HepG2 (cell line): ENCODE results near the gene XXYLT1. TPM values are rescaled to one million over a fixed set of nuclear protein-coding genes. Genes with fewer than 3 reads are reported as not detected.

Source experiments
- ATAC-seq: fragments of 200-7000 bp; cut with Tn5 transposase; 3 replicates; pipeline ENCODE4 v1.9.1; 2020; ENCODE audit warnings: mild to moderate bottlenecking, moderate library complexity
- BruUV-seq: library from RNA; stranded (reverse); fragments of 400-500 nt; replicated peaks from 2 replicates; lab custom pipeline; 2021; lab: Mats Ljungman, UMichigan
- CTCF ChIA-PET: fragments of 300-600 bp; formaldehyde crosslinking; extraction: SDS; loops from one replicate; lab custom pipeline; 2021; ENCODE audit warnings: low total read pairs, inconsistent platforms, low intra/inter-chr PET ratio; lab: Yijun Ruan, JAX
- POLR2A ChIA-PET: fragments of 350-600 bp; sonication (Branson Sonifier 250); formaldehyde crosslinking; loops from one replicate; lab custom pipeline; 2020; ENCODE audit warnings: antibody characterized with exemption, inconsistent platforms; lab: Yijun Ruan, JAX
- DNase-seq: peaks from one replicate; pipeline ENCODE4 v3.0.0-alpha.2; 2015; ENCODE audit warnings: low spot score
- FAIRE-seq: peaks from 3 replicates; lab custom pipeline; 2011; peaks lifted over from hg19 to GRCh38; lab: Jason Lieb, UNC
- H2AFZ ChIP-seq: one replicate; pipeline ENCODE4 v1.6.1; 2011; ENCODE audit warnings: low read length, inconsistent platforms
- H3K27ac ChIP-seq: fragments of 300-600 bp; 3 replicates; pipeline ENCODE4 v1.8.0; 2011; ENCODE audit warnings: mixed run types, mild to moderate bottlenecking, mixed read lengths, low read length, inconsistent platforms; ENCODE audit not compliant: insufficient read depth; ENCODE audit errors: extremely low read length
- H3K27me3 ChIP-seq, 2 experiments: fragments of 200-600 bp in 1 of 2; 2 replicates in 1 of 2; 3 replicates in 1 of 2; pipeline versions ENCODE4 v1.6.0 to v1.8.0; 2011; ENCODE audit warnings: low read length in 2 of 2, mild to moderate bottlenecking in 2 of 2, moderate library complexity in 2 of 2, inconsistent platforms in 1 of 2; ENCODE audit not compliant: insufficient read depth in 2 of 2, control insufficient read depth in 1 of 2
- H3K36me3 ChIP-seq, 2 experiments: fragments of 200-600 bp in 1 of 2; replicated peaks in 1 of 2; 2 replicates in 1 of 2; 3 replicates in 1 of 2; pipeline versions ENCODE4 v1.5.1 to v1.8.0; 2011; ENCODE audit warnings: low read length in 2 of 2, inconsistent platforms in 1 of 2; ENCODE audit not compliant: insufficient read depth in 2 of 2, control insufficient read depth in 1 of 2
- H3K4me1 ChIP-seq: 2 replicates; pipeline ENCODE4 v1.5.1; 2012; ENCODE audit warnings: low read length, inconsistent platforms; ENCODE audit not compliant: insufficient read depth
- H3K4me2 ChIP-seq: 2 replicates; pipeline ENCODE4 v1.6.0; 2011; ENCODE audit warnings: low read depth, low read length, inconsistent platforms
- H3K4me3 ChIP-seq, 3 experiments: fragments of 200-600 bp in 1 of 3; sonication (generic), shearing (Covaris generic) in 1 of 3; replicated peaks in 1 of 3; 2 replicates each; pipeline ENCODE4 v1.5.1; 2011 to 2016; ENCODE audit warnings: low read length in 3 of 3, inconsistent platforms in 2 of 3, low read depth in 2 of 3, mild to moderate bottlenecking in 2 of 3, control low read depth in 1 of 3, mixed read lengths in 1 of 3; ENCODE audit not compliant: insufficient read depth in 1 of 3
- H3K79me2 ChIP-seq: one replicate; pipeline ENCODE4 v1.6.1; 2011; ENCODE audit warnings: low read length, inconsistent platforms; ENCODE audit not compliant: insufficient read depth
- H3K9ac ChIP-seq: 2 replicates; pipeline ENCODE4 v1.6.0; 2011; ENCODE audit warnings: mild to moderate bottlenecking, low read depth, low read length, inconsistent platforms; ENCODE audit not compliant: insufficient read depth
- H3K9me3 ChIP-seq: 2 replicates; pipeline ENCODE4 v1.5.1; 2012; ENCODE audit warnings: mild to moderate bottlenecking, low read length
- H4K20me1 ChIP-seq: 2 replicates; pipeline ENCODE4 v1.6.0; 2011; ENCODE audit warnings: inconsistent platforms, mild to moderate bottlenecking, low read length, moderate library complexity; ENCODE audit not compliant: insufficient read depth
- FOXC1 ChIP-seq: sonication (generic); formaldehyde crosslinking; IDR thresholded peaks from 2 replicates; pipeline ENCODE4 v1.8.0; 2022; ENCODE audit warnings: mild to moderate bottlenecking, missing genetic modification reagents, borderline replicate concordance
- HOXA3 ChIP-seq: sonication (generic); formaldehyde crosslinking; IDR thresholded peaks from 2 replicates; pipeline ENCODE4 v1.5.0; 2020; ENCODE audit warnings: missing genetic modification reagents
- NFIC ChIP-seq: IDR thresholded peaks from 2 replicates; pipeline ENCODE4 v1.6.1; 2012; ENCODE audit warnings: mild to moderate bottlenecking, low read length, inconsistent platforms
- PRMT3 ChIP-seq: sonication (generic); formaldehyde crosslinking; IDR thresholded peaks from 2 replicates; pipeline ENCODE4 v1.8.1; 2022; ENCODE audit warnings: low read depth, mild to moderate bottlenecking, moderate library complexity, missing genetic modification reagents, borderline replicate concordance
- RXRA ChIP-seq: sonication (generic); formaldehyde crosslinking; IDR thresholded peaks from 2 replicates; pipeline ENCODE4 v1.5.1; 2020; ENCODE audit warnings: missing genetic modification reagents
- SMC3 ChIP-seq: IDR thresholded peaks from 2 replicates; pipeline ENCODE4 v1.6.1; 2011; ENCODE audit warnings: low read length, improper control_type of control experiment
- SOX6 ChIP-seq, 2 experiments: fragments of 450-650 bp in 1 of 2; sonication (generic) in 1 of 2; formaldehyde crosslinking in 1 of 2; IDR thresholded peaks; 2 replicates each; pipeline versions ENCODE4 v1.4.0 to v1.6.1; 2017 to 2020; ENCODE audit warnings: antibody characterized with exemption in 1 of 2, mild to moderate bottlenecking in 1 of 2, missing genetic modification reagents in 1 of 2
- TRIM24 ChIP-seq: sonication (generic); formaldehyde crosslinking; IDR thresholded peaks from 2 replicates; pipeline ENCODE4 v1.8.0; 2022; ENCODE audit warnings: mild to moderate bottlenecking, missing genetic modification reagents
- ZBTB7B ChIP-seq: sonication (generic); formaldehyde crosslinking; IDR thresholded peaks from 2 replicates; pipeline ENCODE4 v1.4.0; 2020; ENCODE audit warnings: missing genetic modification reagents
- ZNF703 ChIP-seq: sonication (generic); formaldehyde crosslinking; IDR thresholded peaks from 2 replicates; pipeline ENCODE4 v1.5.1; 2020; ENCODE audit warnings: missing genetic modification reagents, mild to moderate bottlenecking, moderate library complexity, borderline replicate concordance
- ZNF782 ChIP-seq: sonication (generic); formaldehyde crosslinking; IDR thresholded peaks from 2 replicates; pipeline ENCODE4 v1.4.0; 2020; ENCODE audit warnings: missing genetic modification reagents, mild to moderate bottlenecking, borderline replicate concordance
- WGBS: methylation state at CpG from one replicate; pipeline ENCODE4 v1.1.6; 2017; ENCODE audit warnings: low lambda C conversion rate; 5-methylcytosine and 5-hydroxymethylcytosine counted together
- in situ Hi-C: cut with HindIII; loops from 2 replicates; pipeline ENCODE4 v1.10.0; 2017; ENCODE audit warnings: low pct_unique_long_range_greater_than_20kb; ENCODE audit not compliant: extremely low pct_ligation_motif_present
- intact Hi-C: fragments of 100-400 bp; cut with micrococcal nuclease; formaldehyde crosslinking; loops from one replicate; pipeline ENCODE4 v1.10.0; 2022; ENCODE audit not compliant: unreplicated experiment
- polyA plus RNA-seq, 8 experiments: library from polyadenylated mRNA; depleted of rRNA in 3 of 8; stranded (reverse) in 7 of 8; unstranded in 1 of 8; fragments of >200 nt; fragmentation: Illumina TruSeq in 4 of 8; extraction: Trizol in 4 of 8; gene quantifications; 2 replicates each; pipeline versions ENCODE4 v1.2.1 to v1.2.3, GENCODE V29; 2011 to 2016; ENCODE audit warnings: low read depth in 4 of 8, missing spikeins in 1 of 8, mixed read lengths in 1 of 8; ENCODE audit not compliant: insufficient read depth in 1 of 8
- total RNA-seq, 5 experiments: library from RNA; depleted of rRNA; stranded (reverse); fragments of >200 nt; fragmentation: Illumina TruSeq; extraction: Trizol; gene quantifications; 2 replicates each; pipeline ENCODE4 v1.2.3, GENCODE V29; 2016; ENCODE audit warnings: low read depth in 1 of 5
- TF ChIP-seq, protein P1 (sequence below): IDR thresholded peaks from 2 replicates; pipeline ENCODE4 v1.6.1; 2016; ENCODE audit warnings: low read depth
- TF ChIP-seq, protein P2 (sequence below): sonication (generic); formaldehyde crosslinking; IDR thresholded peaks from 2 replicates; pipeline ENCODE4 v1.8.1; 2023; ENCODE audit warnings: mild to moderate bottlenecking, inconsistent platforms, moderate library complexity, missing genetic modification reagents, borderline replicate concordance
- TF ChIP-seq, protein P3 (sequence below): sonication (generic); formaldehyde crosslinking; IDR thresholded peaks from 2 replicates; pipeline ENCODE4 v1.4.0; 2020; ENCODE audit warnings: missing genetic modification reagents, borderline replicate concordance
- TF ChIP-seq, protein P4 (sequence below): sonication (generic); formaldehyde crosslinking; IDR thresholded peaks from 2 replicates; pipeline ENCODE4 v1.5.1; 2020; ENCODE audit warnings: mild to moderate bottlenecking, moderate library complexity, missing genetic modification reagents

The XXYLT1 gene
- total and polyA plus RNA-seq, 2 of the 13 experiments (the other 11 are each of a cell fraction or from before 2014, with no cell fraction given), result 17.7 to 19.0 TPM

DNA sequence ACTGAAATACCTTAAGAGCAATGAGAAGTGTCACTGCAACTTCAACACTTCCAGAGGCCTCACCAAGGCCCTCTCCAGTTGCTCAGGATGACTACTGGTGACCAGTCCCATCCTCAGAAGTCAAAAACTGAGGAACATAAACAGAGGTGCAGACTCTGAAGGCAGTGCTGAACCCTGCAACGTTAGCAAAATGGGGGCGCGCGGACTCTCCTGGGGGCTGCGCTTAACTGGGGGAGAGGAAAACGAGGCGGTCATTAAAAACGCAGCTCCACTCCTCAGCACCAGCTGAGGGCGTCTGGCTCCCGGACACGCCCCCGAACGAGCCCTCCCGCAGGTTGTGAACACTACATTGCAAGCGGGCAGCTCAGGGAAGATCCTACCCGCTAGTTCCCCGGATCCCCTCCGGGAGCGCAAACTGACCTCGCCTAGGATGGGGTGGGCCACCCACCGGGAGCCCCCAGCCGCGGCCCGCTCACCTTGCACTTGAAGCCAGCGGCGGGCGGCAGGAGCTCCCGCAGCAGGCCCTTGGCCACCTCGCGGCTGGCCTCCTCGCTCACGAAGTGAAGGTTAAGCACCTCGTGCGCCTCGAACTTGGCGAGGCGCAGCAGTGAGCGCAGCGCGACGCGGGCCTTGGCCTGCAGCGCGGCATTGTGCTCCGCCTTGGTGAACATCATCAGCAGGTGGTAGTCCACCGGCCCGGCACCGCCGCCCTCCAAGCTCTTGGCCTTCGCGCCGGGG lies 711 bp downstream of the XXYLT1 start:
- intact Hi-C loops, result loop anchor here (5.0 kb wide), 1 partner anchor 272 kb away; the partner anchor contains the start of gene PPP1R2
- Histone ChIP-seq H3K27ac (peak overlapping the region; percentile 85), H3K9ac (peak overlapping the region; percentile 82), H3K4me2 (peak overlapping the region; percentile 90), H3K4me3 (peak overlapping the region; percentile 89 to 92 (median 91)), H3K9me3 (no peaks in the 10 kb centered on the region), H2AFZ (no peak overlapping the region), H3K27me3 (no peaks in the 10 kb centered on the region; a peak in 1 of 5 replicates), H3K36me3 (peaks cover 9 to 23% of the 10 kb centered on the region in 2 experiments; a peak in 4 of 5 replicates), H3K79me2 (peaks cover 39% of the 10 kb centered on the region), H3K4me1 (peaks cover 60% of the 10 kb centered on the region), H4K20me1 (no peaks in the 10 kb centered on the region)
- in situ Hi-C loops, result loop anchor here (5.0 kb wide), 1 partner anchor 267 kb away; no protein-coding TSS in a partner anchor
- peak; percentile 57 for ATAC-seq
- BruUV-seq, result no TSS peak
- POLR2A ChIA-PET, result interaction anchor here (0.7 to 3.5 kb wide), 12 partner anchors 10 to 599 kb away, joined by 3 to 22 read pairs (median 6); partner anchors contain the start of genes ACAP2, FAM43A, LSG1 and PPP1R2
- CTCF ChIA-PET, result interaction anchor here (3.0 kb wide), 1 partner anchor 252 kb away, joined by 55 read pairs; no protein-coding TSS in a partner anchor
- no peak for FAIRE-seq
- no peak for DNase-seq
- WGBS, result 3% methylated on average over 8 of the region's 52 CpGs
- TF ChIP-seq ZBTB7B (0 out of 2 replicates have a peak, but pooled peaks have one; percentile 22), TRIM24 (no peak), PRMT3 (CRISPR knock-in tag) (no peak), HOXA3 (no peak; the same call in 1 of the 2 replicates), NFIC (no peak), ZNF703 (0 out of 2 replicates have a peak, but pooled peaks have one; percentile 76), ZNF782 (CRISPR knock-in tag) (peak; percentile 67; the same call in 1 of the 2 replicates), SOX6 (IDR thresholded peaks at IDR 0.05) (no peak), SOX6 (CRISPR knock-in tag; IDR thresholded peaks at IDR 0.05) (peak; percentile 38), SMC3 (no peak), RXRA (CRISPR knock-in tag) (peak; percentile 52; the same call in 1 of the 2 replicates), FOXC1 (peak; percentile 64; the same call in 1 of the 2 replicates)
- TF ChIP-seq, protein P1, sequence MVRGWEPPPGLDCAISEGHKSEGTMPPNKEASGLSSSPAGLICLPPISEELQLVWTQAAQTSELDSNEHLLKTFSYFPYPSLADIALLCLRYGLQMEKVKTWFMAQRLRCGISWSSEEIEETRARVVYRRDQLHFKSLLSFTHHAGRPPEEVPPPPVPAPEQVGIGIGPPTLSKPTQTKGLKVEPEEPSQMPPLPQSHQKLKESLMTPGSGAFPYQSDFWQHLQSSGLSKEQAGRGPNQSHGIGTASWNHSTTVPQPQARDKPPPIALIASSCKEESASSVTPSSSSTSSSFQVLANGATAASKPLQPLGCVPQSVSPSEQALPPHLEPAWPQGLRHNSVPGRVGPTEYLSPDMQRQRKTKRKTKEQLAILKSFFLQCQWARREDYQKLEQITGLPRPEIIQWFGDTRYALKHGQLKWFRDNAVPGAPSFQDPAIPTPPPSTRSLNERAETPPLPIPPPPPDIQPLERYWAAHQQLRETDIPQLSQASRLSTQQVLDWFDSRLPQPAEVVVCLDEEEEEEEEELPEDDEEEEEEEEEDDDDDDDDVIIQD (CRISPR knock-in tag), result no peak
- TF ChIP-seq, protein P2, sequence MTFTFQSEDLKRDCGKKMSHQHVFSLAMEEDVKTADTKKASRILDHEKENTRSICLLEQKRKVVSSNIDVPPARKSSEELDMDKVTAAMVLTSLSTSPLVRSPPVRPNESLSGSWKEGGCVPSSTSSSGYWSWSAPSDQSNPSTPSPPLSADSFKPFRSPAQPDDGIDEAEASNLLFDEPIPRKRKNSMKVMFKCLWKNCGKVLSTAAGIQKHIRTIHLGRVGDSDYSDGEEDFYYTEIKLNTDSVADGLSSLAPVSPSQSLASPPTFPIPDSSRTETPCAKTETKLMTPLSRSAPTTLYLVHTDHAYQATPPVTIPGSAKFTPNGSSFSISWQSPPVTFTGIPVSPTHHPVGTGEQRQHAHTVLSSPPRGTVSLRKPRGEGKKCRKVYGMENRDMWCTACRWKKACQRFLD (CRISPR knock-in tag), result peak; percentile 94; the same call in 1 of the 2 replicates
- TF ChIP-seq, protein P3, sequence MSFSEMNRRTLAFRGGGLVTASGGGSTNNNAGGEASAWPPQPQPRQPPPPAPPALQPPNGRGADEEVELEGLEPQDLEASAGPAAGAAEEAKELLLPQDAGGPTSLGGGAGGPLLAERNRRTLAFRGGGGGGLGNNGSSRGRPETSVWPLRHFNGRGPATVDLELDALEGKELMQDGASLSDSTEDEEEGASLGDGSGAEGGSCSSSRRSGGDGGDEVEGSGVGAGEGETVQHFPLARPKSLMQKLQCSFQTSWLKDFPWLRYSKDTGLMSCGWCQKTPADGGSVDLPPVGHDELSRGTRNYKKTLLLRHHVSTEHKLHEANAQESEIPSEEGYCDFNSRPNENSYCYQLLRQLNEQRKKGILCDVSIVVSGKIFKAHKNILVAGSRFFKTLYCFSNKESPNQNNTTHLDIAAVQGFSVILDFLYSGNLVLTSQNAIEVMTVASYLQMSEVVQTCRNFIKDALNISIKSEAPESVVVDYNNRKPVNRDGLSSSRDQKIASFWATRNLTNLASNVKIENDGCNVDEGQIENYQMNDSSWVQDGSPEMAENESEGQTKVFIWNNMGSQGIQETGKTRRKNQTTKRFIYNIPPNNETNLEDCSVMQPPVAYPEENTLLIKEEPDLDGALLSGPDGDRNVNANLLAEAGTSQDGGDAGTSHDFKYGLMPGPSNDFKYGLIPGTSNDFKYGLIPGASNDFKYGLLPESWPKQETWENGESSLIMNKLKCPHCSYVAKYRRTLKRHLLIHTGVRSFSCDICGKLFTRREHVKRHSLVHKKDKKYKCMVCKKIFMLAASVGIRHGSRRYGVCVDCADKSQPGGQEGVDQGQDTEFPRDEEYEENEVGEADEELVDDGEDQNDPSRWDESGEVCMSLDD, result no peak; the same call in 1 of the 2 replicates
- TF ChIP-seq, protein P4, sequence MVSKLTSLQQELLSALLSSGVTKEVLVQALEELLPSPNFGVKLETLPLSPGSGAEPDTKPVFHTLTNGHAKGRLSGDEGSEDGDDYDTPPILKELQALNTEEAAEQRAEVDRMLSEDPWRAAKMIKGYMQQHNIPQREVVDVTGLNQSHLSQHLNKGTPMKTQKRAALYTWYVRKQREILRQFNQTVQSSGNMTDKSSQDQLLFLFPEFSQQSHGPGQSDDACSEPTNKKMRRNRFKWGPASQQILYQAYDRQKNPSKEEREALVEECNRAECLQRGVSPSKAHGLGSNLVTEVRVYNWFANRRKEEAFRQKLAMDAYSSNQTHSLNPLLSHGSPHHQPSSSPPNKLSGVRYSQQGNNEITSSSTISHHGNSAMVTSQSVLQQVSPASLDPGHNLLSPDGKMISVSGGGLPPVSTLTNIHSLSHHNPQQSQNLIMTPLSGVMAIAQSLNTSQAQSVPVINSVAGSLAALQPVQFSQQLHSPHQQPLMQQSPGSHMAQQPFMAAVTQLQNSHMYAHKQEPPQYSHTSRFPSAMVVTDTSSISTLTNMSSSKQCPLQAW (CRISPR knock-in tag), result peak; percentile 42; the same call in 1 of the 2 replicates
